Hindlimb muscle (tissue), 1 donor: ENCODE results near the gene JAK1. TPM values are rescaled to one million over a fixed set of nuclear protein-coding genes. Genes with fewer than 3 reads are reported as not detected.
"Not testable (repeated sequence)": the region's sequence is repeated elsewhere in the genome, so short reads cannot be mapped to it uniquely, and the experiment has no call there.

Experiments
- DNase-seq: peaks from one replicate; pipeline ENCODE4 v3.0.0-alpha.2; 2013
- polyA plus RNA-seq: library from polyadenylated mRNA; unstranded; fragments of 120-200 nt; gene quantifications from one replicate; pipeline ENCODE4 v1.2.1, GENCODE V29; 2013; ENCODE audit not compliant: insufficient read length

The JAK1 gene
- 63.3 TPM for polyA plus RNA-seq

DNA sequence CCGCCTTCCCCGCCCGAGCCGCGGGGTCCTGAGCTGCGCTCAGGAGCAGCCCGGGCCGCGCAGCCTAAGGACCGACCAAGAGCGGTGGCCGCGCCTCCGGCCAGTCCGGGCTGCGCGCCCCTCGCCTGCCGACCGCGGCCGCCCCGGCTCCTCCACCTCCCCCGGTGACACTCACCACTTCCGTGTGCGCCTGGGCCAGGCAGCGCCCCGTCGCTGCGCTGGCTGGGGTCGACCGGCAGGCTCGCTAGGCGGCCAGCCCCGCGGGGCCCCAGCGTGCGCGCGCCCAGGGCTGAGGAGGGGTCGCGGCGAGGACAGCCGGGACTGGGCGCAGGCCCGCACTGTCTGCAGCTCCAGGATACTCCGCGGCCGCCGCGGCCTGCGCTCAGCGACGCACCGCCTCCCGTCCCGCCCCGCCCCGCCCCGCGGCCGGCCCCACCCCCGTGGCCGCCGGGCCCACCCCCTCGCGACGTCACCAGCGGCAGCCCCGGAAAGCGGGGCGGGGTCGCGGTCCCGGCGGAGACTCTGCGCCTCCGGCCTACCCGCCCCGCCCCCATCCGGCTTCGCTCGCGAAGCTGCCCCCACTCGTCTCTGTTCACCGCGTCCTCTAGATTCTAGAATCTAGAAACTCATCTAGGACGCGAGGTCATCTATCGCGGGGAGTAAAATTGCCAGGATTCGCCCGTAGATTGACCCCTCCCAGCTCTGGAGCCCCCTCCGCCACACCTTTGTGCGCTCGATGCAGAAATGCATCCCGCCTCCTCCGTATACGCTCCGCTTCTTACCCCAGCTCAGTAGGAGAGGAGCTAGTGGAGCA lies at the start of gene JAK1:
JAK1 (minus strand) TSS at position 392 of the 814 bp plus-strand sequence. CDS start 80,285 bp downstream, outside the sequence.
- DNase-seq = peak; percentile 91

DNA sequence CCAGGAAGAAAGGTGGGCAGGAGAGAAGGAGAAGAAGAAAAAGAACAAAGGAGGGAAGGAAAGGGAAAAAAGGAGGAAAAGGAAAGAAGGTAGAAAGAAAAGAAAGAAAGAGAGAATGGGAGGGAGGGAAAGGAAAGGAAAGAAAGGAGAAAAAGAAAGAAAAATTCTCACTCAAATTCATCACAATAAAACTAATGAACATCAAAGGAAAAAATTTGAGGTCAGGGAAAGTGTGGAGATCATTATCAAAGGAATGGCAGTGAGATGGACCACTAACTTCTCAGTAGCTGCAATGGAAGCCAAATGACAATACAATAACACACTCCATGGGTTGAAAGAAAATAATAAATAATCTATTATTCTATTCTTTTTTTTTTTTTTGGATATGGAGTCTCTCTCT lies 48.0 kb upstream of the JAK1 start:
- DNase-seq = no peak

DNA sequence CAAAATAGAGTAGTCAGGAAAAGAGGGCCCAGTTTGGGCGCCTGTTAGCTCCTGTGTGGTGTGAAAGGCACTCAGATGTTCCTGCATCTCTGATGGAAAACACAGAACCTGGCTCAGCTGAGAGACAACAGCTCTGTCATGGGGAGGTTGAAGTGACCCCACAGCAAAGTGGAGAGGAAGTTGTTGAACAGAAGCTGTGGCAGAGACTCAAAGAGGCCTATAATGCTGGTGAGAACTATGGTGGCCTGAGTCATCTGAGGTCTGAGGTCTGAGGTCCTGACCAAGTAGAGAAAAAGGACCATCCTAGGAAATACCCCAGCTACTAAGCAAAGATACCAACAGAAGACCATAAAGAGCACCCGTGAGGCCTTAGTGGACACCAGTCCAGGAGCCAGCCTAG lies 45.6 kb upstream of the JAK1 start:
- no peak for DNase-seq

- DNase-seq = no peak
Observed at GRCh38 chr1:65009724-65010420, 43.5 kb upstream of the JAK1 start.

DNA sequence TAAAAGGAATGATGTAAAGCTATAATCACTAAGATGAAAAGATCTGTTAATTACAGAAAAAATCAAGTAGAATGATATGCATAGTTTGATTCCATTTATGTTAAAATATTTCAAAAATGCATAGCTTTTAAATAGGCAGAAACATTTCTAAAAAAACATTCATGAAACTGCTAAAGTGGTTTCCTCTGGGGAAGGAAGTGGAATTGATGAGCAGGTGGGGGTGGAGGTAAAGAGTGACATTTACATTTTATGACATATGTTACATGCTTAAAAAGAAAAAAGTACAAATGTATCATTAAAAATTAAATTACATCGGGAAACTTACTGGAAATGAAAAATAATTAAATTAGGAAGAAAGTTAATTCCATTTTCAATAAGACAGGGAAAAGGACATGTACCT lies 42.8 kb upstream of the JAK1 start:
- DNase-seq = no peak

GRCh38 chr1:65006806-65007205 lies 40.5 kb upstream of the JAK1 start:
- no peak for DNase-seq

DNA sequence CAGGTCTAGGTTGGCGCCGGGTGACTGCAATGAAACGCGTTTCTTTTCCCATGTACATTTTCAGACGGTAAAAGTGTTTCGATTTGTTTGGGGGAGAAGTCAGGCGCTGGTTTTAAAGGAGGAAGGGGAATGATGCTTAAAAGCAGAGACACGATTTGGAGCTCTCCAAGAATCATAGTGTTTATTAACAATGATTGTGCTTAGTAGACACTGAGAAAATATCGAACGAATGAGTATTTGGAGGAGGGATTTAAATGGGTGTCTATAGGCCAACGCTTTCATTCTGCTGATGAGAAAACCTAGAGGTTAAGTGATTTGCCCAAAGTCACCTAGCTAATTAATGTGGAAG lies 36.9 kb upstream of the JAK1 start:
- no peak for DNase-seq

DNA sequence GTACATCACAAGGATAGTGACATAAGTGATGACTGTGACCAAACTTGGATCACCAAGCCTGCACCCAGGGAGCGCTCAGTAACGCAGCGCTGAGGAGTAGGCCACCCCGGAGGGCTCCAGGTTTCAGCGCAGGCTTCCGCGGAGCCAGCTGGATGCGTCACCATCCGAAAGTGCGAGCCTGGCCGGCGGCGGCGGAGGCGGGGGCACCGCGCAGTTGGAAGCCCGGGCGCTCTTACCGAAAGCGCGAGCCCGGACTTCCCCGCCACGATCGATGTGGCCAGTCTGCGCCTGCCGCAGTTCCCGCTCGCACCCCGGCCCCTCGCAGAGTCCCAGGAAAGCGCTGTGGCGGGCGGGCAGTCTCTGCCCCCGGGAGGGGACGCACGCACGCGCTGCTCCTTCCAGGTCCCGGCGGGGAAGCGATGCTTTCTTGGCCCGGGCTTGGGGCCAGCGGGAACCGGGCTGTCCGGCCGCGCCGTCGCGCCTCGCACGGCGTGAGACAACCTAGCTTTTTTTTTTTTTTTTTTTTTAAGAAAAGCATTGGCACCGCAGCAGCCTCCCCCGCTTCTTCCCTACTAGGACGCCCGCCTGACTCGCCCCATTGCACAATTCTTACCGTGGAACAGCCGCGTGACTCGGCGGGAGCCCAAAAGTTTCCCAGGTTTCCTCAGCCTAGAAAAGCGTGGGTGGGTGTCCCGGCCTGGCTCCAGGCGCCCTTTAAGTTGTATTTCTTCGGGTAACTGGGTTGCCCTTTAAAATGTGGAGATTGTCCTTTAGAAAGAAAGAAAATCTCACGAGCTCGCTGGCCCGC lies 36.4 kb upstream of the JAK1 start:
- peak; percentile 75 for DNase-seq

- no peak for DNase-seq
Observed at GRCh38 chr1:65002156-65002507, 35.8 kb upstream of the JAK1 start.

DNA sequence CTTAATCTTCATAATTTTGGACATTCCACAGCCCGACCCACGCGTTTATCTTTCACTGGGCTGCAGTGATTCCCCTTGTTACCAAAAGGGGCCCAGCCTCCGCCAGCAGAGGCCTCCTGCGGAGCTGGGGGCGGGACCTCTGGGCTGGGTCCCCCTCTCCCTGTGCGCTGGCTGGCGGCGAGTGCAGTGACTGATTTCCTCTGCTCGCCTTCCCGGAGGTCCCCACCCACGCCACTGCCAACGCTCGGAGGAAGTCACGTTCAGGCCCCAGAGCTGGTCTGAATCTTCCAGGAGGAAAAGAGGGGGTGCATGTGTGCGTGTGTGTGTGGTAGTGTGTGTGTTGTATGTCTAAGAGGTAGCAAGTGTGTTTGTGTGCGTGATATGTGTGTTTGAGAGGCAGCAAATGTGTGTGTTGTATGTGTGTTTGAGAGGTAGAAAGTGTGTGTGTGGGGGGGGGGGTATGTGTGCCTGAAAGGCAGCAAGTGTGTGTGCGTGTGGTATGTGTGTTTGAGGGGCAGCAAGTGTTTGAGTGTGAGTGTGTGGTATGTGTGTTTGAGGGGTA lies 35.0 kb upstream of the JAK1 start:
- peak; percentile 45 for DNase-seq

DNA sequence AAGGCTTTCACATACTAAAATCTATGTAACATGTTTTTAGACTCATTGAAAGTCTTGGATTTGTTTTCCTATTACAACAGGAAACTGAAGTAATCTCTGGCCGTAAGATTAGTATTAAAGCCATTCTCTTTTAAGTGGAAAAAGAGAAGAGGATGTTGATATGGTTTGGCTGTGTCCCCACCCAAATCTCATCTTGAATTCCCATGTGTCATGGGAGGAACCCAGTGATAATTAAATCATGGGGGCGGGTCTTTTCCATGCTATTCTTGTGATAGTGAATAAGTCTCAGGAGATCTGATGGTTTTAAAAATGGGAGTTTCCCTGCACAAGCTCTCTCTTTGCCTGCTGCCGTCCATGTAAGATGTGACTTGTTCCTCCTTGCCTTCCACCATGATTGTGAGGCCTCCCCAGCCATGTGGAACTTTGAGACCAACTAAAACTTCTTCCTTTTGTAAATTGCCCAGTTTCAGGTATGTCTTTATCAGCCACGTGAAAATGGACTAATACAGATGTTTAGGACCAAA lies 32.1 kb upstream of the JAK1 start:
- DNase-seq = not testable (repeated sequence)

- no peak for DNase-seq
Observed at GRCh38 chr1:64996541-64997257, 30.4 kb upstream of the JAK1 start.

- DNase-seq = no peak
Observed at GRCh38 chr1:64995316-64995715, 29.0 kb upstream of the JAK1 start.

DNA sequence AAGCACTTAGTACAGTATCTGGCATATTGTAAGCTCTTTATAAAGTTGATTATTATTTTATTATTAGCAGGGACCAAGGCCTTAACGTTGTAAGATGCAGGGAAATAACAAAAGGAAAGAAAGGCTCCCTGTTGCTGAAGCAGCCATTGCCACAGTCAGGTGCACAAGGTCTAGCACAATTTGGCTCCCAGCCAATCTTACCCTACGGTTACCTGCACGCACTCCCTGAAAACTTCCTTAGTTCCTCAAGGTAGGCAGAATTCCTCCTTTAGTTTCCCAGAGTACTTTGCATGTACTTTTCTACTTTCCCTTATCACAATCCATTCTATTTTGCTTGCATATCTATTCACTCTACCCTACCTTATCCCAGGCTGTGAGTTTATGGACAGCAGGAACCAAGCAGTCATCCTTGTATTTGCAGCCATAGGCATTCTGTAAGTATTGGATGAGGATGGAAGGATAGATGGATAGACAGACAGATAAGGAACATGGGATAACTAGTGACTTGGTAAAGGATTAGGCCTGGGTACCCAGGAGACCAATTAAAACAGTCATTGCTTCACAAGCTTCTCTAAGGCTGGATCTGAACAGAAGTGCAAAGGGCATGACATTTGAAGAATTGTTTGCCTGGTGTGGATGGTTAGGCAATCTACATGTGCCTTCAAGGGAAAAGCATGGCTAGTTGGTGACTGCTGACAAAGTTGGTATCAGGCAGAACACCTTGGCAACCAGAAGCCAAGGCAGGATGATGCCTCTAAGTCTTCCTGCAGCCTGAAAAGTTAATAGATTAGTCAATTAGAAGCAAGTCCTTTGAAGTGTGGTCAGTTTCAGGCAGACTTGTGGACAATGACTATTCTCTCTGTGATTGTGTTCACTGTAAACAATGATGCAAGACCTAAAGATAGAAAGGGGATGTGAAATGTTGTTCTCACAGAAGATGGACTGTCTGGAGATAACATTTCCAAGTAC lies 20.8 kb upstream of the JAK1 start:
- DNase-seq = no peak

DNA sequence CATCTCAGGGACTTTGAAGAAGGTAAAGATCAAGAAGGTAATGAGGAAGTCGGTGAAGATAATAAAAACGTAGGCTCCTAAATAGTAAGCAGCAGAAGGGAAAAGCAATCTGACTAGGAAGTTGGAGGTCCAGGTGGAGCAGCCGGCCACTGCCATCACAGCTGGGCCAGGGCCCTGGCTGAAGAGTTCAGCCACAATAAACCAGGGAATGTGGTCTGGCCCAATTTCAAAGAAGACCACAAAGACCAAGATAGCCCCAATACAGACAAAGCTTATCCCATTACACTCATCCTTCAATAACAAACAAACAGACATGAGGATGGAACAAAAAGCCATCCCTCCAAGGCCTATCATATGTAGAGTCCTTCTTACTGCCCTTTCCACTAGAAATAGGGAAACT lies 18.4 kb upstream of the JAK1 start:
- DNase-seq = no peak

GRCh38 chr1:64984106-64984505 lies 17.8 kb upstream of the JAK1 start:
- no peak for DNase-seq

- DNase-seq = no peak
Observed at GRCh38 chr1:64983110-64983509, 16.8 kb upstream of the JAK1 start.

- no peak for DNase-seq
Observed at GRCh38 chr1:64981601-64982533, 15.5 kb upstream of the JAK1 start.

- no peak for DNase-seq
Observed at GRCh38 chr1:64980745-64981600, 14.6 kb upstream of the JAK1 start.
